GM23248 (cell line): ENCODE data around the gene NRG3. TPM values are rescaled to one million over a fixed set of nuclear protein-coding genes. Genes with fewer than 3 reads are reported as not detected.

Source experiments
- DNase-seq: peaks from one replicate; pipeline ENCODE4 v3.0.0-alpha.2; 2015
- H2AFZ ChIP-seq: fragments of 200-600 bp; sonication (generic); 2 replicates; pipeline ENCODE4 v1.6.1; 2016; ENCODE audit warnings: antibody characterized with exemption
- H3F3A ChIP-seq: fragments of 200-600 bp; sonication (generic); 2 replicates; pipeline ENCODE4 v1.6.1; 2016; ENCODE audit warnings: mild to moderate bottlenecking, antibody characterized with exemption, mixed run types; ENCODE audit not compliant: insufficient read depth
- H3K27ac ChIP-seq: fragments of 200-600 bp; sonication (generic); 2 replicates; pipeline ENCODE4 v1.5.1; 2016; ENCODE audit warnings: mild to moderate bottlenecking
- H3K27me3 ChIP-seq: fragments of 200-600 bp; sonication (generic); replicated peaks from 2 replicates; pipeline ENCODE4 v1.6.1; 2016; ENCODE audit warnings: mild to moderate bottlenecking; ENCODE audit not compliant: insufficient read depth
- H3K36me3 ChIP-seq: fragments of 200-600 bp; sonication (generic); 2 replicates; pipeline ENCODE4 v1.6.1; 2016; ENCODE audit warnings: low read depth, mild to moderate bottlenecking
- H3K4me1 ChIP-seq: fragments of 200-600 bp; sonication (generic); 2 replicates; pipeline ENCODE4 v1.6.1; 2016; ENCODE audit warnings: mild to moderate bottlenecking; ENCODE audit not compliant: insufficient read depth
- H3K4me2 ChIP-seq: fragments of 200-600 bp; sonication (generic); one replicate; pipeline ENCODE4 v1.6.1; 2016; ENCODE audit warnings: mild to moderate bottlenecking; ENCODE audit not compliant: unreplicated experiment
- H3K4me3 ChIP-seq: fragments of 200-600 bp; sonication (generic); 2 replicates; pipeline ENCODE4 v1.5.1; 2016; ENCODE audit warnings: mild to moderate bottlenecking
- H3K79me2 ChIP-seq: fragments of 200-600 bp; sonication (generic); 2 replicates; pipeline ENCODE4 v1.6.1; 2016; ENCODE audit warnings: mild to moderate bottlenecking; ENCODE audit not compliant: insufficient read depth
- H3K9ac ChIP-seq: fragments of 200-600 bp; sonication (generic); 2 replicates; pipeline ENCODE4 v1.6.1; 2016; ENCODE audit warnings: mild to moderate bottlenecking
- H3K9me2 ChIP-seq: fragments of 200-600 bp; sonication (generic); 2 replicates; pipeline ENCODE4 v1.6.1; 2016; ENCODE audit warnings: mixed run types, mild to moderate bottlenecking, moderate library complexity; ENCODE audit not compliant: insufficient read depth
- H3K9me3 ChIP-seq: fragments of 200-600 bp; sonication (generic); one replicate; pipeline ENCODE4 v1.6.1; 2017; ENCODE audit warnings: low read depth
- H4K20me1 ChIP-seq: fragments of 200-600 bp; sonication (generic); 2 replicates; pipeline ENCODE4 v1.6.0; 2016; ENCODE audit not compliant: insufficient read depth
- EZH2 ChIP-seq: fragments of 200-600 bp; sonication (generic); IDR thresholded peaks from 2 replicates; pipeline ENCODE4 v1.6.1; 2018; ENCODE audit warnings: antibody characterized with exemption, mild to moderate bottlenecking; ENCODE audit not compliant: insufficient read depth, poor library complexity, severe bottlenecking
- EZH2phosphoT487 ChIP-seq: fragments of 200-600 bp; sonication (generic); IDR thresholded peaks from 2 replicates; pipeline ENCODE4 v1.6.1; 2018; ENCODE audit warnings: antibody characterized with exemption, moderate library complexity, mild to moderate bottlenecking, low read depth; ENCODE audit not compliant: insufficient read depth
- WGBS, 2 experiments: methylation state at CpG; one replicate each; pipeline ENCODE4 v1.1.6; 2015 to 2017; ENCODE audit warnings: low lambda C conversion rate in 2 of 2, low coverage in 1 of 2; ENCODE audit errors: missing lambda C conversion rate in 2 of 2; 5-methylcytosine and 5-hydroxymethylcytosine counted together
- in situ Hi-C: fragments of 300-500 bp; cut with MboI; formaldehyde crosslinking; loops from 2 replicates; pipeline ENCODE4 v1.15.0; 2020
- polyA plus RNA-seq: library from polyadenylated mRNA; unstranded; fragments of >200 nt; fragmentation: Nextera tagmentation; extraction: Ambion mirVana; gene quantifications from 2 replicates; pipeline ENCODE4 v1.2.1, GENCODE V29; 2016
- total RNA-seq: library from RNA; depleted of rRNA; stranded (reverse); fragments of >200 nt; shearing (Covaris generic); gene quantifications from 2 replicates; pipeline ENCODE4 v1.2.3, GENCODE V29; 2014

Gene NRG3
- total and polyA plus RNA-seq, 2 experiments from 2014 or later: not detected

DNA sequence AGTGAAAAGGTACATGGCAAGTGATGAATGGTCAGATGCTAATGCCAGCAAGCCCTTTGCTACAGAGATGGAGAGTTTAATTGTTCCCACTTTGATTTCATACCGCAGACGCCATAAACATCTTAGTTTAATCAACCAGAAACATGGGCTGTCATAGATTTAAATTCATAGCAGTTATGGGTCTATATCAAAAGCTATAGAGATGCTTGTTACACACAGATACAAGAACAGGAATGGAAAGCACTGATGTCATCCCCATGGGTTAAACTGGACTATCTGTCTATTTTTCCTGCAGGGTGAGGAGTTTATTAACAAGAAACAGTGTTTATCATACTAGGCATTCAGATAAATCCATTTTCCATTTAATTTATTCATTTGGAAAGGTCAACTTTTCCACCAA is 409.2 kb downstream of the NRG3 start:
- Histone ChIP-seq H3K9me2 (no peaks in the 10 kb centered on the region), H3F3A (no peaks in the 10 kb centered on the region), H3K27me3 (no peaks in the 10 kb centered on the region), H3K27ac (no peak overlapping the region), H2AFZ (no peak overlapping the region), H3K4me1 (no peaks in the 10 kb centered on the region), H3K79me2 (no peaks in the 10 kb centered on the region), H3K36me3 (no peaks in the 10 kb centered on the region), H4K20me1 (no peaks in the 10 kb centered on the region), H3K4me2 (no peak overlapping the region), H3K4me3 (no peak overlapping the region), H3K9me3 (no peaks in the 10 kb centered on the region), H3K9ac (no peak overlapping the region)
- 13 to 15% methylated on average over 2 of the region's 2 CpGs for WGBS, 2 experiments
- no peak for DNase-seq
- no peak for TF ChIP-seq EZH2phosphoT487
- TF ChIP-seq EZH2: no peak
- in situ Hi-C loops: no loop called here

DNA sequence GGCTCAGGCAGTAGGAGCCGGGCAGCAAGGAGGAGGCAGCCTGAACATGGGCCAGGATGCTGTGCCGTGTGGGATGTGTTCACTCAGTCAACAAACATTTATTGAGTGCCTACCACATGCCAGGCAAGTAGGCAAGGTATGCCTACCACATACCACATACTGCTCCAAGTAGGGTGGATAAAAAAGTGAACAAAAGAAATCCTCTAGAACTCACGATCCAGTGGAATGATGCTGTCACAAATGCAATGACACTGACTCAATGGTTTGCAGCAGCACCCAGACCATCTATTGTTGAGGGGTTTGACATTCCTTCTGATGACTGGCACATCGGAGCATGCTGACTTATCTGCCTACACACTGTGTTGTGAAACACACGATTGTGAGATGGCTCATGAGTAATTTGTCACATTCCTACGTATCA is 413.5 kb downstream of the NRG3 start:
- H3K79me2 ChIP-seq: no peaks in the 10 kb centered on the region
- H3K36me3 ChIP-seq: no peaks in the 10 kb centered on the region
- TF ChIP-seq EZH2 (no peak), EZH2phosphoT487 (no peak)
- no peaks in the 10 kb centered on the region for H3K4me1 ChIP-seq
- H2AFZ ChIP-seq: no peak overlapping the region
- H3K4me2 ChIP-seq: no peak overlapping the region
- 20% methylated on average over 6 of the region's 6 CpGs for WGBS, 2 experiments
- H3F3A ChIP-seq: no peaks in the 10 kb centered on the region
- in situ Hi-C loops: no loop called here
- no peak overlapping the region for H3K4me3 ChIP-seq
- H3K9ac ChIP-seq: no peak overlapping the region
- H4K20me1 ChIP-seq: no peaks in the 10 kb centered on the region
- H3K9me2 ChIP-seq: no peaks in the 10 kb centered on the region
- no peaks in the 10 kb centered on the region for H3K27me3 ChIP-seq
- H3K27ac ChIP-seq: no peak overlapping the region
- no peaks in the 10 kb centered on the region for H3K9me3 ChIP-seq
- peak; percentile 20 for DNase-seq

DNA sequence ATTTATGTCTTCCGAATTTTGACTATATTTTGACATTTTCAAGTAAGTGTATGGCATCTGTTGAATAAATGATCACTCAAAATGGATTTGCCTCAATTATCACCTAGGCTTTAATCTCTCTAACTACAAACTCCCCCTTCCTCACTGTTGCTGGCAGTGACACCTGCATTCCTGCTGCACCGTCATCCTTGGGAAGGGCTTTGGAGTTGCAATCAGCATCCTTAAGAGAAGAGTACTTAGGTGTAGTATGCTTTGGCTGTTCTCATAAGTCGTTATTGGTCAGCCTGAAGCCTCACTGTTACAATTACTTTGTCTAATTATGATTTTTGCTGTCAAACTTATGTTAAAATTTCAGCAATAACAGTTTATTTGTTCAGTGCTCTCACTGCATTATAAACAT is 415.0 kb downstream of the NRG3 start:
- Histone ChIP-seq H3K27ac (no peak overlapping the region), H3K4me2 (no peak overlapping the region), H3K79me2 (no peaks in the 10 kb centered on the region), H3K27me3 (no peaks in the 10 kb centered on the region), H3K4me1 (no peaks in the 10 kb centered on the region), H2AFZ (no peak overlapping the region), H3F3A (no peaks in the 10 kb centered on the region), H3K36me3 (no peaks in the 10 kb centered on the region), H3K4me3 (no peak overlapping the region), H4K20me1 (no peaks in the 10 kb centered on the region), H3K9ac (no peak overlapping the region), H3K9me2 (no peaks in the 10 kb centered on the region), H3K9me3 (no peaks in the 10 kb centered on the region)
- no peak for TF ChIP-seq EZH2
- TF ChIP-seq EZH2phosphoT487: no peak
- no peak for DNase-seq
- in situ Hi-C loops: no loop called here
- 14 to 16% methylated on average over 3 of the region's 3 CpGs for WGBS, 2 experiments

DNA sequence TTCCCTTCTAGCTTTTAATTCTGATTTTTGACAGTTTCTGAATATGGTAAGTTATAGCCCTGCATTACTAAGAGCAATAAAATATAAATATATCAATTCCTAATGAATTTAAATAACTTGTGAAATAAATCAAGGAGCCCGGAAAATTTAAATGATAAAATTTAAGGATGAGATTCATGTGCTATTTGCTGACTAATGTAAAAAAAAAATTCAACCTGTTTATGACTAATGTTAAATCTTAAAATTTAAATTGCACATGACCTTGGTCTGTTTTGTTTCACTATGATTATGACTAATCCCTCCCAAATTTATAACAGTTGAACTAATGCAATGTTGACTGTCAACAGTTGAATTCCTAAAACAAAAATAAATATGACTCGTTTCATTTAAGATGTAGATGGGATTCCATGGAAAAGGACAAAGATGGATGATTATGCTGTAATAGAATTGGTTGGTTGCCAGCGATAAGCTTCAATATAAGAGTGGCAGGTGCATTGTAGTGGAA is 419.9 kb downstream of the NRG3 start:
- Histone ChIP-seq H3K4me3 (no peak overlapping the region), H3K27me3 (no peaks in the 10 kb centered on the region), H3K9ac (no peak overlapping the region), H4K20me1 (no peaks in the 10 kb centered on the region), H3K27ac (no peak overlapping the region), H3K9me3 (no peaks in the 10 kb centered on the region), H3F3A (no peaks in the 10 kb centered on the region), H3K36me3 (no peaks in the 10 kb centered on the region), H3K9me2 (no peaks in the 10 kb centered on the region), H2AFZ (no peak overlapping the region), H3K4me1 (no peaks in the 10 kb centered on the region), H3K4me2 (no peak overlapping the region), H3K79me2 (no peaks in the 10 kb centered on the region)
- no peak for TF ChIP-seq EZH2phosphoT487
- no peak for TF ChIP-seq EZH2
- no peak for DNase-seq
- in situ Hi-C loops: no loop called here
- WGBS, 2 experiments: 23 to 28% methylated on average over 3 of the region's 3 CpGs

DNA sequence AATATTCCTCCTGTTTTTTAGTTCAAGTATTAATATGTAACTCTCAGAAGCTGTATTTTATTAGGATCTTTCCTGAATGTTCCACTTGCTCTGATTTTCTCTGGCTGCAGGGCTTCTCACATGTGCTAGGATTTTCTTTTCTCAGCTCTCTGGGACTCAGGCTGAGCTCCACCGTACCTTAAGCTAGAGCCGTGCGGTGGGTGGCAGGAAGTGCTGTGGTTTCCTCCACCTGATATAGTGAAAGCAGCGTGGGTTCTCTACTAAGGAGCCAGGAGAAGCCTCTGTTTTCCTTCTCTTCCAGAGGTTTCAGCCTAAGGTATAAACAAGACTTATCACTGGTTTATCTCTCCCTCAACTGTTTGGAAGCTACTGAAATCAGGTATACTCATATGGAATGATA is 433.6 kb downstream of the NRG3 start:
- H3K9me2 ChIP-seq: no peaks in the 10 kb centered on the region
- H2AFZ ChIP-seq: no peak overlapping the region
- H3F3A ChIP-seq: no peaks in the 10 kb centered on the region
- H3K36me3 ChIP-seq: no peaks in the 10 kb centered on the region
- no peak for DNase-seq
- H3K27ac ChIP-seq: no peak overlapping the region
- no peak overlapping the region for H3K4me3 ChIP-seq
- no peak overlapping the region for H3K9ac ChIP-seq
- H3K9me3 ChIP-seq: no peaks in the 10 kb centered on the region
- no peak for TF ChIP-seq EZH2phosphoT487
- no peak for TF ChIP-seq EZH2
- no peak overlapping the region for H3K4me2 ChIP-seq
- no peaks in the 10 kb centered on the region for H3K27me3 ChIP-seq
- in situ Hi-C loops: no loop called here
- no peaks in the 10 kb centered on the region for H4K20me1 ChIP-seq
- no peaks in the 10 kb centered on the region for H3K4me1 ChIP-seq
- no peaks in the 10 kb centered on the region for H3K79me2 ChIP-seq
- WGBS, 2 experiments: 46 to 52% methylated on average over 4 of the region's 4 CpGs
